HG03095 (cell line): Measurements from ENCODE around the gene RHOB.
"Not testable (repeated sequence)": the region's sequence is repeated elsewhere in the genome, so short reads cannot be mapped to it uniquely, and the experiment has no call there.

Experiments used
- ATAC-seq: cut with Tn5 transposase; IDR thresholded peaks from one replicate; pipeline ENCODE4 v1.9.1; 2021; ENCODE audit warnings: moderate library complexity; ENCODE audit not compliant: unreplicated experiment

Gene RHOB

GRCh38 chr2:20446917-20447436, at the start of gene RHOB:
Gene RHOB (plus strand): TSS chr2:20447074. CDS start chr2:20447466, 392 bp downstream.
- peak; percentile 98 for ATAC-seq

- no peak for ATAC-seq
Measured at GRCh38 chr2:20397811-20398447, 48.9 kb upstream of the RHOB start.

GRCh38 chr2:20398956-20399567, 47.8 kb upstream of the RHOB start:
- no peak for ATAC-seq

GRCh38 chr2:20400306-20400705, 46.6 kb upstream of the RHOB start:
- no peak for ATAC-seq

- no peak for ATAC-seq
Measured at GRCh38 chr2:20400787-20401488, 45.9 kb upstream of the RHOB start.

GRCh38 chr2:20401489-20401835, 45.4 kb upstream of the RHOB start:
- ATAC-seq: no peak

- no peak for ATAC-seq
Measured at GRCh38 chr2:20403774-20404312, 43.0 kb upstream of the RHOB start.

- ATAC-seq: no peak
Measured at GRCh38 chr2:20404950-20405349, 41.9 kb upstream of the RHOB start.

- ATAC-seq: no peak
Measured at GRCh38 chr2:20409039-20409438, 37.8 kb upstream of the RHOB start.

- no peak for ATAC-seq
Measured at GRCh38 chr2:20410556-20411277, 36.2 kb upstream of the RHOB start.

- ATAC-seq: peak; percentile 99
Measured at GRCh38 chr2:20411361-20411894, 35.4 kb upstream of the RHOB start.

GRCh38 chr2:20414806-20415205, 32.1 kb upstream of the RHOB start:
- ATAC-seq: no peak

- no peak for ATAC-seq
Measured at GRCh38 chr2:20415511-20415918, 31.4 kb upstream of the RHOB start.

- no peak for ATAC-seq
Measured at GRCh38 chr2:20416723-20417122, 30.2 kb upstream of the RHOB start.

GRCh38 chr2:20417230-20417821, 29.5 kb upstream of the RHOB start:
- ATAC-seq: not testable (repeated sequence)

- ATAC-seq: no peak
Measured at GRCh38 chr2:20418519-20418918, 28.4 kb upstream of the RHOB start.

GRCh38 chr2:20419007-20419576, 27.8 kb upstream of the RHOB start:
- ATAC-seq: no peak

GRCh38 chr2:20419752-20420151, 27.1 kb upstream of the RHOB start:
- no peak for ATAC-seq

GRCh38 chr2:20421336-20421987, 25.4 kb upstream of the RHOB start:
- ATAC-seq: no peak

GRCh38 chr2:20421988-20422370, 24.9 kb upstream of the RHOB start:
- no peak for ATAC-seq
